ENCODE data around the gene UNCX. TPM values are rescaled to one million over a fixed set of nuclear protein-coding genes. Genes with fewer than 3 reads are reported as not detected.

Gene UNCX
- polyA plus RNA-seq, 1 experiment, result not detected

GRCh38 chr7:1218541-1219165 lies 14.0 kb upstream of the UNCX start:
- no peak for TF ChIP-seq CTCF (IDR thresholded peaks at IDR 0.05; ENCODE audit: low read depth, low read length)
- POLR2A ChIA-PET, result interaction anchor here (0.7 kb wide), 1 partner anchor 83 kb away, joined by 3 read pairs; no protein-coding TSS in a partner anchor
- peaks cover 4% of the 10 kb centered on the region; the same call in 1 of the 2 replicates for H3K9me3 ChIP-seq (ENCODE audit: control insufficient read depth, insufficient read depth, low read length)
- H3K4me3 ChIP-seq (ENCODE audit: low read depth, low read length), result no peak overlapping the region
- no peak for DNase-seq (ENCODE audit: low read depth, low spot score)
- no peak overlapping the region for H3K27ac ChIP-seq (ENCODE audit: low read depth, low read length)
- CTCF ChIA-PET, result no interaction called here
- peaks cover 60% of the 10 kb centered on the region for H3K27me3 ChIP-seq (ENCODE audit: control insufficient read depth, insufficient read depth, low read length)

- DNase-seq (ENCODE audit: low read depth, low spot score), result no peak
- peaks cover 61% of the 10 kb centered on the region for H3K27me3 ChIP-seq (ENCODE audit: control insufficient read depth, insufficient read depth, low read length)
- no peak overlapping the region for H3K4me3 ChIP-seq (ENCODE audit: low read depth, low read length)
- TF ChIP-seq CTCF (IDR thresholded peaks at IDR 0.05; ENCODE audit: low read depth, low read length), result no peak
- peaks cover 10% of the 10 kb centered on the region; the same call in 1 of the 2 replicates for H3K9me3 ChIP-seq (ENCODE audit: control insufficient read depth, insufficient read depth, low read length)
- H3K27ac ChIP-seq (ENCODE audit: low read depth, low read length), result no peak overlapping the region
- ChIA-PET POLR2A (interaction anchor here (0.7 kb wide), 1 partner anchor 82 kb away, joined by 3 read pairs; no protein-coding TSS in a partner anchor), CTCF (interaction anchor here (1.3 kb wide), 1 partner anchor 9 kb away, joined by 3 read pairs; no protein-coding TSS in a partner anchor)
Measured at GRCh38 chr7:1219498-1219897, 13.2 kb upstream of the UNCX start.

GRCh38 chr7:1220000-1220726 lies 12.5 kb upstream of the UNCX start:
- no peak for DNase-seq (ENCODE audit: low read depth, low spot score)
- ChIA-PET CTCF (interaction anchor here (1.3 kb wide), 1 partner anchor 8 kb away, joined by 3 read pairs; no protein-coding TSS in a partner anchor), POLR2A (no interaction called here)
- no peak overlapping the region for H3K4me3 ChIP-seq (ENCODE audit: low read depth, low read length)
- no peak for TF ChIP-seq CTCF (IDR thresholded peaks at IDR 0.05; ENCODE audit: low read depth, low read length)
- no peak overlapping the region for H3K27ac ChIP-seq (ENCODE audit: low read depth, low read length)
- H3K9me3 ChIP-seq (ENCODE audit: control insufficient read depth, insufficient read depth, low read length), result peaks cover 10% of the 10 kb centered on the region; the same call in 1 of the 2 replicates
- peaks cover 60% of the 10 kb centered on the region for H3K27me3 ChIP-seq (ENCODE audit: control insufficient read depth, insufficient read depth, low read length)

- H3K27me3 ChIP-seq (ENCODE audit: control insufficient read depth, insufficient read depth, low read length), result peaks cover 67% of the 10 kb centered on the region
- no peak overlapping the region for H3K27ac ChIP-seq (ENCODE audit: low read depth, low read length)
- DNase-seq (ENCODE audit: low read depth, low spot score), result no peak
- no peak overlapping the region for H3K4me3 ChIP-seq (ENCODE audit: low read depth, low read length)
- no peak for TF ChIP-seq CTCF (IDR thresholded peaks at IDR 0.05; ENCODE audit: low read depth, low read length)
- ChIA-PET POLR2A (no interaction called here), CTCF (no interaction called here)
- peaks cover 10% of the 10 kb centered on the region; the same call in 1 of the 2 replicates for H3K9me3 ChIP-seq (ENCODE audit: control insufficient read depth, insufficient read depth, low read length)
Measured at GRCh38 chr7:1220977-1221745, 11.5 kb upstream of the UNCX start.
